Stimulated activated CD8-positive, alpha-beta memory T cell treated with anti-CD3 and anti-CD28 coated beads, Interleukin-2, amount 100 ng/mL, for 48 hours (primary cell): Measurements from ENCODE around the gene SYNJ1.
"Not testable (repeated sequence)": the region's sequence is repeated elsewhere in the genome, so short reads cannot be mapped to it uniquely, and the experiment has no call there.

Experiments used
- DNase-seq, 2 donors: peaks; one replicate each; pipeline ENCODE4 v3.0.0-alpha.2; 2020; ENCODE audit warnings: low read depth in 2 of 2

The SYNJ1 gene

GRCh38 chr21:32733990-32734613, 6.3 kb upstream of the SYNJ1 start:
- DNase-seq = no peak

- DNase-seq = peak in 1 of 2 donors; percentile 39
Measured at GRCh38 chr21:32733356-32733755, 5.5 kb upstream of the SYNJ1 start.

GRCh38 chr21:32732544-32732943, 4.7 kb upstream of the SYNJ1 start:
- no peak for DNase-seq

GRCh38 chr21:32728848-32729247, 1.0 kb upstream of the SYNJ1 start:
- DNase-seq = no peak

- no peak for DNase-seq
Measured at GRCh38 chr21:32728456-32728839, 635 bp upstream of the SYNJ1 start.

GRCh38 chr21:32726839-32727686, 750 bp downstream of the SYNJ1 start:
- no peak for DNase-seq

- DNase-seq = no peak
Measured at GRCh38 chr21:32719085-32719484, 8.7 kb downstream of the SYNJ1 start.

- DNase-seq = no peak
Measured at GRCh38 chr21:32717851-32718316, 9.9 kb downstream of the SYNJ1 start.

- DNase-seq = no peak
Measured at GRCh38 chr21:32716486-32716885, 11.3 kb downstream of the SYNJ1 start.

- DNase-seq = no peak
Measured at GRCh38 chr21:32713726-32714125, 14.1 kb downstream of the SYNJ1 start.

- DNase-seq = no peak
Measured at GRCh38 chr21:32712641-32713040, 15.2 kb downstream of the SYNJ1 start.

- no peak for DNase-seq
Measured at GRCh38 chr21:32712043-32712442, 15.8 kb downstream of the SYNJ1 start.

- no peak for DNase-seq
Measured at GRCh38 chr21:32710987-32711386, 16.8 kb downstream of the SYNJ1 start.

- no peak for DNase-seq
Measured at GRCh38 chr21:32710069-32710784, 17.6 kb downstream of the SYNJ1 start.

GRCh38 chr21:32708069-32708468, 19.7 kb downstream of the SYNJ1 start:
- no peak for DNase-seq

GRCh38 chr21:32705901-32706300, 21.9 kb downstream of the SYNJ1 start:
- DNase-seq = no peak

- no peak for DNase-seq
Measured at GRCh38 chr21:32705139-32705538, 22.7 kb downstream of the SYNJ1 start.

- no peak for DNase-seq
Measured at GRCh38 chr21:32702702-32703101, 25.1 kb downstream of the SYNJ1 start.

GRCh38 chr21:32698971-32699693, 28.7 kb downstream of the SYNJ1 start:
- DNase-seq = no peak

- no peak for DNase-seq
Measured at GRCh38 chr21:32698286-32698685, 29.5 kb downstream of the SYNJ1 start.

- DNase-seq = not testable (repeated sequence)
Measured at GRCh38 chr21:32695482-32695881, 32.3 kb downstream of the SYNJ1 start.

- DNase-seq = no peak
Measured at GRCh38 chr21:32693581-32693980, 34.2 kb downstream of the SYNJ1 start.
